Skin epidermis (tissue), 12 donors: ENCODE measurements around the gene OR1L8.

Experiments
- H3K27ac ChIP-seq, 21 experiments: fragments of 200-600 bp; sonication (generic) in 11 of 21; one replicate each; pipeline ENCODE4 v1.5.0; 2020; ENCODE audit warnings: mild to moderate bottlenecking in 3 of 21, inconsistent platforms in 2 of 21, moderate library complexity in 2 of 21
- H3K4me3 ChIP-seq, 7 experiments: fragments of 200-600 bp; sonication (generic) in 2 of 7; one replicate each; pipeline ENCODE4 v1.5.0; 2020; ENCODE audit warnings: inconsistent platforms in 2 of 7, mild to moderate bottlenecking in 2 of 7, moderate library complexity in 1 of 7

OR1L8 gene

DNA sequence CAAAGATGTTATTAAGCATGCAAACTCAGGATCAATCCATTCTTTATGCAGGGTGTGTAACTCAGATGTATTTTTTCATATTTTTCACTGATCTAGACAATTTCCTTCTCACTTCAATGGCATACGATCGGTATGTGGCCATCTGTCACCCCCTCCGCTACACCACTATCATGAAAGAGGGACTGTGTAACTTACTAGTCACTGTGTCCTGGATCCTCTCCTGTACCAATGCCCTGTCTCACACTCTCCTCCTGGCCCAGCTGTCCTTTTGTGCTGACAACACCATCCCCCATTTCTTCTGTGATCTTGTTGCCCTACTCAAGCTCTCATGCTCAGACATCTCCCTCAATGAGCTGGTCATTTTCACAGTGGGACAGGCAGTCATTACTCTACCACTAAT lies 63.8 kb downstream of the OR1L8 start:
- no peak overlapping the region for H3K4me3 ChIP-seq

DNA sequence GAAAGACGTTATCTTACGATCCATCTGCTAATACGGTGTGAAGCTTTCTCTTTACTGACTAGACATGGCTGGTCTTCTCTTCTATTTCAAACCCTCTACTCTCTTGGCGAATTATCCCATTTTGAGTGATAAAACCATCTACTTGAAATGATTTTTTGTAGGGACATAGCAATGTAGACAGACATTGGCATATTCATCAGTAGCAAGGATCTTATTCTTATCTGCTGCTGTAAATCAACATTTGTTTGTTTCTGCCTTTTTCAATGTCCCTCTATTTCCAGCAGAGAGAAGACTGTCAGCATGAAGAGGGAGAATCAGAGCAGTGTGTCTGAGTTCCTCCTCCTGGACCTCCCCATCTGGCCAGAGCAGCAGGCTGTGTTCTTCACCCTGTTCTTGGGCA lies 64.3 kb downstream of the OR1L8 start, which contains the start of gene OR1J4:
Gene OR1J4 (plus strand): TSS at position 301 of the 400 bp plus-strand sequence. CDS start 0 bp downstream, at position 301.
- no peak within 1 kb of the TSS for H3K4me3 ChIP-seq
- H3K27ac ChIP-seq, result no peak within 1 kb of the TSS

More for the DNA sequence above, 63.8 kb downstream of the OR1L8 start:
- no peak overlapping the region for H3K27ac ChIP-seq

DNA sequence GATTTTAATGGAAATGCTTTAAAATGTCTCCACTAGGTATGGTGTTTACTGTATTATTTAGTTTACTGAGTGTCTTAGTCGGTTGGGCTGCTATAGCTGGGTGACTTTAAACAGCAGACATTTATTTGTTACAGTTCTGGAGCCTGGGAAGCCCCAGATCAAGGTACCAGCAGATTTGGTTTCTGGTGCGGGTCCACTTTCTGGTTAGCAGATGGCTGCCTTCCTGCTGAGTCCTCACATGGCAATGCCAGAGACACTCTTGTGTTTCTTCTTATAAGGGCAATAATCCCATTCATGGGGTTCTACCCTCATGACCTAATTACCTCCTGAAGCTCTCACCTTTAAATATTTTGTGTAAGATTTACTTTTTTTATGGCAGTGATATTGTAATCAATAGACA lies 65.0 kb downstream of the OR1L8 start:
- no peak overlapping the region for H3K4me3 ChIP-seq
- H3K27ac ChIP-seq, result no peak overlapping the region
